NOMO-1 treated with DMSO at 0.1 percent for 48 hours (cell line): ENCODE data around the gene GRIK3.

Experiments
- DNase-seq: peaks from one replicate; lab custom pipeline; 2025; ENCODE audit not compliant: unreplicated experiment; lab: John Stamatoyannopoulos, UW

GRIK3 gene

GRCh38 chr1:37047542-37047941, 13.2 kb upstream of the GRIK3 start:
- DNase-seq, result no peak

GRCh38 chr1:37043101-37043500, 8.8 kb upstream of the GRIK3 start:
- no peak for DNase-seq

- no peak for DNase-seq
Observed at GRCh38 chr1:37042506-37042905, 8.2 kb upstream of the GRIK3 start.

- no peak for DNase-seq
Observed at GRCh38 chr1:37041483-37041882, 7.2 kb upstream of the GRIK3 start.

- DNase-seq, result no peak
Observed at GRCh38 chr1:37040773-37041172, 6.5 kb upstream of the GRIK3 start.

GRCh38 chr1:37040261-37040660, 5.9 kb upstream of the GRIK3 start:
- no peak for DNase-seq

GRCh38 chr1:37038227-37039093, 4.1 kb upstream of the GRIK3 start:
- DNase-seq, result no peak

- DNase-seq, result no peak
Observed at GRCh38 chr1:37037690-37038089, 3.4 kb upstream of the GRIK3 start.

- no peak for DNase-seq
Observed at GRCh38 chr1:37036667-37037053, 2.3 kb upstream of the GRIK3 start.

GRCh38 chr1:37035796-37036666, 1.7 kb upstream of the GRIK3 start:
- peak; percentile 4 for DNase-seq

- no peak for DNase-seq
Observed at GRCh38 chr1:37035014-37035691, 838 bp upstream of the GRIK3 start.

- no peak for DNase-seq
Observed at GRCh38 chr1:37033355-37034101, 787 bp downstream of the GRIK3 start.

GRCh38 chr1:37032660-37033354, 1.5 kb downstream of the GRIK3 start:
- DNase-seq, result no peak

GRCh38 chr1:37031871-37032270, 2.4 kb downstream of the GRIK3 start:
- DNase-seq, result no peak

GRCh38 chr1:37031429-37031828, 2.9 kb downstream of the GRIK3 start:
- no peak for DNase-seq

- no peak for DNase-seq
Observed at GRCh38 chr1:37028981-37029617, 5.2 kb downstream of the GRIK3 start.

- no peak for DNase-seq
Observed at GRCh38 chr1:37021502-37021901, 12.8 kb downstream of the GRIK3 start.

GRCh38 chr1:37020653-37021277, 13.6 kb downstream of the GRIK3 start:
- DNase-seq, result peak; percentile 3

- DNase-seq, result no peak
Observed at GRCh38 chr1:37018510-37018909, 15.8 kb downstream of the GRIK3 start.
